Ureter (tissue), 1 donor: ENCODE measurements around the gene RYR1. TPM values are rescaled to one million over a fixed set of nuclear protein-coding genes. Genes with fewer than 3 reads are reported as not detected.
"Not testable (repeated sequence)": the region's sequence is repeated elsewhere in the genome, so short reads cannot be mapped to it uniquely, and the experiment has no call there.

Experiments used
- DNase-seq: peaks from one replicate; pipeline ENCODE4 v3.0.0-alpha.2; 2020; ENCODE audit warnings: low spot score
- total RNA-seq: library from RNA; stranded (reverse); gene quantifications from one replicate; pipeline ENCODE4 v1.2.4, GENCODE V29; 2023
- donor health status: DM: yes; HTN: yes; CAD: no.

RYR1 gene
- total RNA-seq, 1 donor from 2014 or later = 3.4 TPM

GRCh38 chr19:38399537-38399936, 34.0 kb upstream of the RYR1 start:
- no peak for DNase-seq

- no peak for DNase-seq
Observed at GRCh38 chr19:38400361-38400760, 33.1 kb upstream of the RYR1 start.

- DNase-seq = no peak
Observed at GRCh38 chr19:38401148-38401547, 32.3 kb upstream of the RYR1 start.

- no peak for DNase-seq
Observed at GRCh38 chr19:38402623-38402966, 30.9 kb upstream of the RYR1 start.

GRCh38 chr19:38402967-38403674, 30.4 kb upstream of the RYR1 start, which contains the start of gene FAM98C:
Gene FAM98C, plus strand, starts transcription at chr19:38403093. Its CDS starts 61 bp downstream, at chr19:38403154.
- peak; percentile 97 for DNase-seq

GRCh38 chr19:38404858-38405257, 28.6 kb upstream of the RYR1 start:
- no peak for DNase-seq

GRCh38 chr19:38405276-38405675, 28.2 kb upstream of the RYR1 start:
- DNase-seq = no peak

- no peak for DNase-seq
Observed at GRCh38 chr19:38409631-38410133, 23.8 kb upstream of the RYR1 start.

GRCh38 chr19:38410407-38410806, 23.1 kb upstream of the RYR1 start:
- DNase-seq = not testable (repeated sequence)

- DNase-seq = no peak
Observed at GRCh38 chr19:38411041-38411712, 22.3 kb upstream of the RYR1 start.

GRCh38 chr19:38411898-38412297, 21.6 kb upstream of the RYR1 start:
- not testable (repeated sequence) for DNase-seq

GRCh38 chr19:38412491-38412890, 21.0 kb upstream of the RYR1 start:
- DNase-seq = no peak

- no peak for DNase-seq
Observed at GRCh38 chr19:38412961-38413360, 20.5 kb upstream of the RYR1 start.

GRCh38 chr19:38413416-38413815, 20.1 kb upstream of the RYR1 start:
- DNase-seq = no peak

GRCh38 chr19:38417146-38417543, 16.3 kb upstream of the RYR1 start:
- no peak for DNase-seq

GRCh38 chr19:38417544-38418506, 15.7 kb upstream of the RYR1 start:
- DNase-seq = peak; percentile 76

- DNase-seq = no peak
Observed at GRCh38 chr19:38420935-38421334, 12.6 kb upstream of the RYR1 start.

GRCh38 chr19:38421856-38422255, 11.6 kb upstream of the RYR1 start:
- DNase-seq = no peak

- DNase-seq = no peak
Observed at GRCh38 chr19:38422438-38422837, 11.1 kb upstream of the RYR1 start.

- DNase-seq = no peak
Observed at GRCh38 chr19:38424272-38424671, 9.2 kb upstream of the RYR1 start.

GRCh38 chr19:38425222-38425809, 8.2 kb upstream of the RYR1 start:
- no peak for DNase-seq
